ENCODE measurements around the gene LARP4.

- TF ChIP-seq CTCF (conservative IDR thresholded peaks at IDR 0.05 in 1 of 2, IDR thresholded peaks at IDR 0.05 in 1 of 2; ENCODE audit: extremely low read depth in 1 of 2, insufficient read depth in 1 of 2, low read depth in 1 of 2, low read length in 2 of 2) (no peak), EZH2 (IDR thresholded peaks at IDR 0.05; ENCODE audit: borderline replicate concordance, low read length) (no peak)
Measured at GRCh38 chr12:50517421-50518048, 116.8 kb downstream of the LARP4 start.

Measured in mammary epithelial cell (primary cell).